ENCODE measurements around the gene DPT.

DNA sequence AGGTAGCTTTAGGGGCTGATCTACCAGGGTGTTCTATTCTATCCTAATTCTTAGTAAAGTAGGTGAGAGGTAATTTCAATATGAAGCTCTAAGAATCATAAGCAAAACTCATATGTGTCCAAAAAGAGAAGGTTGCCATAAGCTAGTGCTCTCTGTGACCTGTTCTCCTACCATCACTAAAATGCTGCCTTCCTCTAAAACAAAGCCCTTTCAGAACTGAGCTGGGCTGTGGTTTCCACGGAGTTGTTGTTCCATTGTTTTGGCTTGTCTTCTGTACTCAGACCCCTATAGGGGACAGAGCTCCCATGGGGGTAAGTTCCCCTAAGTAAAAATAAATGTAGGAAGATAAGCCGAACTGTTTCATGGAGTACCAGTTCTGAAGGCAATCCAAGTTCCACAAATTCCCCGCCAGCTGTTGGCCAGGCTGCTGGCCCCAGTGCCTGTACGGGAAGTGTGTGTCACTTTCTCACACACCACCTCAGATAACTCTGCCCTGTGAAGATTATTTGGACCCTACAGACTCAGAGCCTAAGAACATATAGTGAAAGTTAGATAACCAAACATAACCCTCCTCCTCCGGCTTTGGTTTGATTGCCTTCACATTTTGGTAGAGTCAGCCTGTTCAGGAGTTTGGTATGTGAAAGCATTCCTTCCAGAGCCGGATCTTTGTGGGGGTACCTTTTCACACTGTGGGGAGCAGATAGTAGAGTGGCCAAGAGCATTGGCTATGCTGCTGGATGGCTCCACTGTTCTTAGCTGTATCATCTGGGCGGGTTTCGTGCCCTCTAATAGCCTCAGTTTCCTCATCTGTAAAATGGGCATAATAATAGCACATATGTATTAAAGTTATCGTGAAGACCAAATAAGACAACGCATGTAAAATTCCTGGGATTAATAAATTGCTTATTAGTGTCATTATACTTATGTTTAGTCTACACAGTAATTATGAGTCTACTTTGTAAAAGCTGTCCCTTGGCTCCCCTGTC is 10.8 kb downstream of the DPT start:
- TF ChIP-seq, protein P1, sequence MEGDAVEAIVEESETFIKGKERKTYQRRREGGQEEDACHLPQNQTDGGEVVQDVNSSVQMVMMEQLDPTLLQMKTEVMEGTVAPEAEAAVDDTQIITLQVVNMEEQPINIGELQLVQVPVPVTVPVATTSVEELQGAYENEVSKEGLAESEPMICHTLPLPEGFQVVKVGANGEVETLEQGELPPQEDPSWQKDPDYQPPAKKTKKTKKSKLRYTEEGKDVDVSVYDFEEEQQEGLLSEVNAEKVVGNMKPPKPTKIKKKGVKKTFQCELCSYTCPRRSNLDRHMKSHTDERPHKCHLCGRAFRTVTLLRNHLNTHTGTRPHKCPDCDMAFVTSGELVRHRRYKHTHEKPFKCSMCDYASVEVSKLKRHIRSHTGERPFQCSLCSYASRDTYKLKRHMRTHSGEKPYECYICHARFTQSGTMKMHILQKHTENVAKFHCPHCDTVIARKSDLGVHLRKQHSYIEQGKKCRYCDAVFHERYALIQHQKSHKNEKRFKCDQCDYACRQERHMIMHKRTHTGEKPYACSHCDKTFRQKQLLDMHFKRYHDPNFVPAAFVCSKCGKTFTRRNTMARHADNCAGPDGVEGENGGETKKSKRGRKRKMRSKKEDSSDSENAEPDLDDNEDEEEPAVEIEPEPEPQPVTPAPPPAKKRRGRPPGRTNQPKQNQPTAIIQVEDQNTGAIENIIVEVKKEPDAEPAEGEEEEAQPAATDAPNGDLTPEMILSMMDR (conservative IDR thresholded peaks at IDR 0.05 in 1 of 2, IDR thresholded peaks at IDR 0.05 in 1 of 2; ENCODE audit: extremely low read depth in 1 of 2, insufficient read depth in 1 of 2, low read depth in 1 of 2, low read length in 2 of 2) = no peak
- no peak for TF ChIP-seq EZH2 (IDR thresholded peaks at IDR 0.05; ENCODE audit: borderline replicate concordance, low read length)

All from mammary epithelial cell (primary cell).